ENCODE measurements around the gene GTPBP3.

The GTPBP3 gene

DNA sequence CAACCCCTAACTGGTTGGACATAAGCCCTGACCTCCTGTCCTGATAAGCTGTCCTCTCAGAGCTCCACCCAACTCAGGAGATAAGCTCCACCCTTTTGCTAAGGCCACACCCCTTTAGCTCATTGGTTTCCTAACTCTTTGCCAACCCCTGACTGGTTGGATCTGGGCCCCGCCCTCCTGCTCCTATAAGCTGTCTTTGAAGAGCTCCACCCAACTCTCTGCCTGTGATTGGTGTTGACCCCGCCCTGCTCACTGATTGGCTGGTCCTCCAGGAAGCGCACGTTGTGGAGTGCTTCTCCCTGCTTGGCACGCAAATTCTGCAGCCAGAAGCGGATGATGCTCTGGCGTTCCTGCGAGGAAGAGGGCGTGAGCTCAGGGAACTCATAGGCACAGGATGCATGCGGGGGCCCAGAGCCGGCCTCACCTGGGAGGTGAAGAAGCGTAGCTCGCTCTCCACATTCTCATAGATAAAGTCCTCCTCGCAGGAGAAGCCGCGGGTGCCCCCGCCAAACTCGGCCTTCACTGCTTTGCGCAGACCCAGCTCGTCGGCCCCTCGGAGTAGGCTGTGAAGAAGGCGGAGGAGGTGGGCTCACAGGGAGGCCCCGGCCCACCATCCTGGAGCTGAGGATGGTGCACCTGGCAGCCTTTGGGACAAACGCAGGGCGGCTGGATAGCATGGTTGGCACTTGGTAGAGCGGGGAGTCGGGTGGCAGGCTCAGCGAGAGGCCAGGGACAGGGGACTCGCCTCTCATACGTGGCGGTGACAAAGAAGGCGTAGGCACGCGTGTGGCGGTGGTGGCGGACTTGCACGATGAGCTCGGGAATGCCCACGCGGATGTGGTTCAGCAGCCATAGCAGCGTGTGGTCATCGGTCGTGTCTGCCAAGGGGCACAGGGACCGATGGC is 4.4 kb upstream of the GTPBP3 start:
- DNase-seq (ENCODE audit: low read depth), result no peak
- TF ChIP-seq, protein P1, sequence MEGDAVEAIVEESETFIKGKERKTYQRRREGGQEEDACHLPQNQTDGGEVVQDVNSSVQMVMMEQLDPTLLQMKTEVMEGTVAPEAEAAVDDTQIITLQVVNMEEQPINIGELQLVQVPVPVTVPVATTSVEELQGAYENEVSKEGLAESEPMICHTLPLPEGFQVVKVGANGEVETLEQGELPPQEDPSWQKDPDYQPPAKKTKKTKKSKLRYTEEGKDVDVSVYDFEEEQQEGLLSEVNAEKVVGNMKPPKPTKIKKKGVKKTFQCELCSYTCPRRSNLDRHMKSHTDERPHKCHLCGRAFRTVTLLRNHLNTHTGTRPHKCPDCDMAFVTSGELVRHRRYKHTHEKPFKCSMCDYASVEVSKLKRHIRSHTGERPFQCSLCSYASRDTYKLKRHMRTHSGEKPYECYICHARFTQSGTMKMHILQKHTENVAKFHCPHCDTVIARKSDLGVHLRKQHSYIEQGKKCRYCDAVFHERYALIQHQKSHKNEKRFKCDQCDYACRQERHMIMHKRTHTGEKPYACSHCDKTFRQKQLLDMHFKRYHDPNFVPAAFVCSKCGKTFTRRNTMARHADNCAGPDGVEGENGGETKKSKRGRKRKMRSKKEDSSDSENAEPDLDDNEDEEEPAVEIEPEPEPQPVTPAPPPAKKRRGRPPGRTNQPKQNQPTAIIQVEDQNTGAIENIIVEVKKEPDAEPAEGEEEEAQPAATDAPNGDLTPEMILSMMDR (IDR thresholded peaks at IDR 0.05; ENCODE audit: control insufficient read depth, insufficient read depth, low read depth, low read length, missing control alignments), result no peak
- H3K4me3 ChIP-seq (ENCODE audit: control insufficient read depth, low read depth, low read length), result no peak overlapping the region

DNA sequence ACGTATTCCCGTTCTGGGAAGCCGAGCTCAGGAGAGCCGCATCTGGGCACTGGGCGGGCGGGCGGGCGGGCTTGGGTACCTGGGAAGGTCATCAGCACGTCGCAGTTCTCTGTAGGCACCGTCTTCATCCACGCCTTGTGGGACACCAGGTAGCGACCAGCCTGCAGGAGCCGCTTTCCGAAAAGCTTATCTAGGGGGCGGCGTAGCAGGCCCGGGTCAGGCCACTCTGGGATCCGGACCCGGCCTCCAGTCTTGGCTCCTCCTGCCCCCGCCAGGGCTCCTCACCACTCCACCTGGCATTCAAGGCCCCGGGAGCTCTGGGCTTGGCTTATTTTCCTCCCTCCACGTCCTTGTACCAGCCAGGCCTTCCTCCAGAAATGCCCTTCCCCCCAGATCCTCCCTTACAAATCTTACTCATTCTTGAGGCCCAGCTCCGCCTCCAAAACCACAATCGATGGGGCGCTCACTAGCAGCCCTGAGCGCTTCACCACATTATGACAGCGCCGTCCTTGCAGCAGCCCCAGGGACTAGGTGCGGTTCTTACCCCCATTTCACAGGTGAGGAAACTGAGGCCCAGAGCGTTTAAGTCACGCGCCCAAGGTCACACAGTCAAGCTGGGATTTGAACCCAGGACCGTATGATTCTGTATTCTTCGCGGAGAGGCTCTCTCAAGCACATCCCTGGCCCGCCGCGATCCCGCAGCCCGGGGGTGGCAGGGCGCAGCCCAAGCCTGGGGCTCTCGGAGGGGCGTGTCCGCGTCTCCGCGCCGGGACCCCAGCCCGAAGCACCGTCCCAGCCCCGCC is 3.5 kb upstream of the GTPBP3 start:
- DNase-seq (ENCODE audit: low read depth), result no peak
- peak overlapping the region; percentile 55 for H3K4me3 ChIP-seq (ENCODE audit: control insufficient read depth, low read depth, low read length)
- TF ChIP-seq, protein P1 (IDR thresholded peaks at IDR 0.05; ENCODE audit: control insufficient read depth, insufficient read depth, low read depth, low read length, missing control alignments), result no peak

DNA sequence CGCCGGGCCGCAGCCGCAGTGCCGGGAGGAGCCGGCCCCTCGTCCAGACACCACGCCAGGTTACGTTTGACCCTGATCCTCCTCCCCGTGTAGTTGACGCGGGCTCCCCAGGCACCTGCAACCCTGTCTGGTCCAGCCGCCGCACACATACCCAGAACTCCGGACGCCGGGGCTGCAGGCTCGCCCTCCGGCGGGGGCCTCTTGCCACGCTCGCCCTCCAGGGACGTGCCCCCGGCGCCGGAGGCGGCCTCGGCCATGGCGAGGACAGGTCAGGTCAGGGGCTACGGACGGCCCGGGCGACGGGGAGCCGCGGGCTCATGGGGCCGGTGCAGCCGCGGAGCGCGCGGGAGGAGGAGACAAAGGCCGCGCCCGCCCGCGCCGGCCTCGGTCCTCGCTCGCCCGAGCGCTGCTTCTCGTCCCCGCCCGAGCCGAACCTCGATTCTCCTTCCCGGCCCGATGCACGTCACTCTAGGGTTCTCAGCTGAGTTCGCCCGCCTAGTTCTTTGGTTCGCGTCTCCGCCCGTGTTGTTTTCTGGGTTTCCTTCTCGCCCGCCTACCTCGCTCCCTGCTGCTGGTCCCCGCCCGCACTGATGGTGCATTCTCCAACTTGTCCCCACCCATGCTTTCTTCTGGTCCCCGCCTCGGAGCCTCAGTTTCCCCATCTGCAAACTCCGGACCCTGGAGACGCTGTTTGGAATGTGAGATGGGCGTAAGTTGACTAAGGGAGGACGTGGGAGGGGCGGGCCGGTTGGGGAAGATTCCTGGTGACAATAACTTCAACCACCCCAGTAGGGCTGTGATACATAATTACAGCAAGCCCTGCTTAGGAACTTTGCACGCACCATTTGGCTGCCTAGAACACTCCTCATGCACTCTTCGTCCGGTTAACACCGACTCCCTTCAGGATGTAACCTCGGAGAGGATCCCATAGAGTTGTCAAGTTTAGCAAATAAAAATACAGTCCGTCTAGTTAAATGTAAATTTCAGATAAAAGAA is 2.6 kb upstream of the GTPBP3 start, which contains the start of gene ANO8:
TSS of gene ANO8 (minus strand) at position 442 of the 996 bp plus-strand sequence. CDS start at position 257, 185 bp downstream.
- DNase-seq (ENCODE audit: low read depth), result peak; percentile 96
- TF ChIP-seq, protein P1 (IDR thresholded peaks at IDR 0.05; ENCODE audit: control insufficient read depth, insufficient read depth, low read depth, low read length, missing control alignments), result no peak
- H3K4me3 ChIP-seq (ENCODE audit: control insufficient read depth, low read depth, low read length), result peak within 1 kb of the TSS; percentile 55

DNA sequence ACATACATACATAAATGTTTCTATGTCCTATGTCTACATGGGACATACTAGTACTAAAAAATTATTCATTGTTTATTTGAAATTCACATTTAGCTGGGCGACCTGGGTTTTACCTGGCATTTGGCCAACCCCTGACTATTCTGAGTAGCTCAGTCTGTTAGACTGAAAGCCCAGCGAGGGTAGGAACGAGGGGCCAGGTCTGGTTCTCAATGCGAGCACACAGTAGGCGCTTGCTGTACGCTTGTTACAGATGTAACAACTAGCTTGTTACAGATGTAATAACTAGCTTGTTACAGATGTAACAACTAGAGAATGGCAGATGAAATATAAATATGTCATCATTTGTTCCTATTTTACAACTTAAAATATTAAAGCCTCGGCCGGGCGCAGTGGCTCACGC is 1.8 kb upstream of the GTPBP3 start:
- TF ChIP-seq, protein P1 (IDR thresholded peaks at IDR 0.05; ENCODE audit: control insufficient read depth, insufficient read depth, low read depth, low read length, missing control alignments), result no peak
- H3K4me3 ChIP-seq (ENCODE audit: control insufficient read depth, low read depth, low read length), result no peak overlapping the region
- no peak for DNase-seq (ENCODE audit: low read depth)

DNA sequence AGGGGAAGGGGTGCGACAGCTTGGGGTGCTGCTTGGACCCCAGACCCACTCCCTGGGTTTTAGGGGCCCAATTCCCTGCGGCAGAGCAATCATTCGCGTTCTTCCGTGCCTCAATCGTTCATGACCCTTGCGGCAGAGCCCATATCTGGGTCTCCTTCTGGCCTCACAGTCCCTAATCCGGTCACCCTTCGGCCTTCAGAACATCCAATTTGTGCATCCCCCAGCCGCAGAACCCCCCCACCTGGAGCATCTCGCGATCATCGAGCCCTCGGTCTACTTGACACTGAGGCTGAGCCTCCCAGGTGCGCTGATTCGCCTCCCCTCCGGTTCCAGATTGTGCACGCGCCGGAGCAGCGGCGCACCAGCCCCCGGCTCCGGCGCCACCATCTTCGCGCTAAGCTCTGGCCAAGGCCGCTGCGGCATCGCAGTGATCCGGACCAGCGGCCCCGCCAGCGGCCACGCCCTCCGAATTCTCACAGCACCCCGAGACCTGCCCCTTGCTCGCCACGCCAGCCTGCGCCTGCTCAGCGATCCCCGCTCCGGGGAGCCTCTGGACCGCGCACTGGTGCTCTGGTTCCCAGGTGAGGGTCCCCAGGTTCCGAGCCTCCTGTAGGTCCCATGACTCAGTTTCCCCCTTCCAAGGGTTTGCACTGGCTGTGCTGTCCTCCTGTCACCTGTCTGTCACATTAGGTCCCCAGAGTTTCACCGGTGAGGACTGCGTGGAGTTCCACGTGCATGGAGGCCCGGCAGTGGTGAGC is 501 bp downstream of the GTPBP3 start:
- no peak for DNase-seq (ENCODE audit: low read depth)
- H3K4me3 ChIP-seq (ENCODE audit: control insufficient read depth, low read depth, low read length), result peak overlapping the region; percentile 65
- TF ChIP-seq, protein P1 (IDR thresholded peaks at IDR 0.05; ENCODE audit: control insufficient read depth, insufficient read depth, low read depth, low read length, missing control alignments), result no peak

Data from AG09309 (cell line).